ENCODE data around the gene ITGBL1.

DNA sequence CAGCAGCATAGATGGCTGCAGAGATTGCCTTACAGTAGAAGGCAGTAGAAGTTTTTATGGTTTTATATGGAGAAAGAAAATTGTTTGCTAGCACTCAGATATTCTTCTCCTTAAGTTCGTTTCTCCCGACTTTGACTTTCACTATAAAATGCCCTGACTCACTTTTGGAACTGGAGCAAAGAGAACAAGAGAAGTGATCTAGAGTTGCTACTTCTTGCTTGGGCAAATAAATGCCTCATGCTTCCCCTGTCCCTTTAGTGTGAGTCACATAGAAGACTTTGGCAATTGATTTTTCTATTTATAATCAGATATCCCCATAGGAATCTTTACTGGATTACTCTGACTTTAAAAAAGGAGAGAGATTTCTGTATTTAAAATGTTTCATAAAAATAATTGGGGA lies 46.9 kb downstream of the ITGBL1 start:
- TF ChIP-seq, protein P1, sequence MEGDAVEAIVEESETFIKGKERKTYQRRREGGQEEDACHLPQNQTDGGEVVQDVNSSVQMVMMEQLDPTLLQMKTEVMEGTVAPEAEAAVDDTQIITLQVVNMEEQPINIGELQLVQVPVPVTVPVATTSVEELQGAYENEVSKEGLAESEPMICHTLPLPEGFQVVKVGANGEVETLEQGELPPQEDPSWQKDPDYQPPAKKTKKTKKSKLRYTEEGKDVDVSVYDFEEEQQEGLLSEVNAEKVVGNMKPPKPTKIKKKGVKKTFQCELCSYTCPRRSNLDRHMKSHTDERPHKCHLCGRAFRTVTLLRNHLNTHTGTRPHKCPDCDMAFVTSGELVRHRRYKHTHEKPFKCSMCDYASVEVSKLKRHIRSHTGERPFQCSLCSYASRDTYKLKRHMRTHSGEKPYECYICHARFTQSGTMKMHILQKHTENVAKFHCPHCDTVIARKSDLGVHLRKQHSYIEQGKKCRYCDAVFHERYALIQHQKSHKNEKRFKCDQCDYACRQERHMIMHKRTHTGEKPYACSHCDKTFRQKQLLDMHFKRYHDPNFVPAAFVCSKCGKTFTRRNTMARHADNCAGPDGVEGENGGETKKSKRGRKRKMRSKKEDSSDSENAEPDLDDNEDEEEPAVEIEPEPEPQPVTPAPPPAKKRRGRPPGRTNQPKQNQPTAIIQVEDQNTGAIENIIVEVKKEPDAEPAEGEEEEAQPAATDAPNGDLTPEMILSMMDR (IDR thresholded peaks at IDR 0.05; ENCODE audit: low read length), result no peak
- no peak for TF ChIP-seq EZH2 (optimal IDR thresholded peaks at IDR 0.05; ENCODE audit: low read depth, low read length)

All from MM.1S (cell line).